Panc1 (cell line): ENCODE data around the gene SEL1L3.

Experiments
- CTCF ChIP-seq: fragments of 450-650 bp; IDR thresholded peaks from 2 replicates; pipeline ENCODE4 v1.5.1; 2017; ENCODE audit warnings: mild to moderate bottlenecking
- POLR2AphosphoS5 ChIP-seq: IDR thresholded peaks from 2 replicates; pipeline ENCODE4 v1.6.1; 2012; ENCODE audit warnings: mild to moderate bottlenecking, low read depth, low read length, moderate library complexity
- REST ChIP-seq, 2 experiments: IDR thresholded peaks; 2 replicates each; pipeline ENCODE4 v1.6.1; 2011 to 2012; ENCODE audit warnings: low read depth in 2 of 2, control low read depth in 1 of 2, low read length in 1 of 2, mild to moderate bottlenecking in 1 of 2, moderate library complexity in 1 of 2; ENCODE audit not compliant: insufficient read depth in 1 of 2
- SIN3A ChIP-seq: IDR thresholded peaks from 2 replicates; pipeline ENCODE4 v1.6.1; 2012; ENCODE audit warnings: low read depth, mild to moderate bottlenecking, low read length, moderate library complexity, borderline replicate concordance; ENCODE audit not compliant: insufficient read depth
- TCF7L2 ChIP-seq: IDR thresholded peaks from 2 replicates; pipeline ENCODE4 v1.6.1; 2011; ENCODE audit warnings: mild to moderate bottlenecking, low read depth, low read length, inconsistent platforms

- TF ChIP-seq CTCF (no peak), SIN3A (no peak), POLR2AphosphoS5 (no peak), REST (IDR thresholded peaks at IDR 0.05; ENCODE audit: insufficient read depth in 1 of 2, low read depth in 2 of 2, low read length in 1 of 2) (no peak), TCF7L2 (no peak)
These were observed 105.3 kb downstream of the SEL1L3 start for GRCh38 chr4:25757452-25757851.
